Thyroid gland (tissue), 4 donors: ENCODE results near the gene PRLHR.

ENCODE experiments used
- CTCF ChIP-seq, 6 experiments: fragments of 200-600 bp in 3 of 6; fragments of 450-650 bp in 3 of 6; sonication (generic) in 3 of 6; IDR thresholded peaks; one replicate each; pipeline ENCODE4 v1.5.1; 2016 to 2019; ENCODE audit warnings: antibody characterized with exemption in 6 of 6, mild to moderate bottlenecking in 2 of 6, inconsistent platforms in 1 of 6, moderate library complexity in 1 of 6
- POLR2A ChIP-seq, 2 donors: fragments of 450-650 bp; IDR thresholded peaks; one replicate each; pipeline ENCODE4 v1.6.1; 2017; ENCODE audit warnings: antibody characterized with exemption in 2 of 2, mild to moderate bottlenecking in 2 of 2, moderate library complexity in 1 of 2

- TF ChIP-seq CTCF (IDR thresholded peaks at IDR 0.05) (no peak), POLR2A (IDR thresholded peaks at IDR 0.05) (no peak)
Measured at GRCh38 chr10:118571123-118571522, 24.3 kb downstream of the PRLHR start.
